NCI-H128 (cell line): ENCODE measurements around the gene NUP98.
"Not testable (repeated sequence)": the region's sequence is repeated elsewhere in the genome, so short reads cannot be mapped to it uniquely, and the experiment has no call there.

Experiments used
- DNase-seq: peaks from one replicate; lab custom pipeline; 2025; ENCODE audit not compliant: unreplicated experiment; lab: John Stamatoyannopoulos, UW

Gene NUP98

DNA sequence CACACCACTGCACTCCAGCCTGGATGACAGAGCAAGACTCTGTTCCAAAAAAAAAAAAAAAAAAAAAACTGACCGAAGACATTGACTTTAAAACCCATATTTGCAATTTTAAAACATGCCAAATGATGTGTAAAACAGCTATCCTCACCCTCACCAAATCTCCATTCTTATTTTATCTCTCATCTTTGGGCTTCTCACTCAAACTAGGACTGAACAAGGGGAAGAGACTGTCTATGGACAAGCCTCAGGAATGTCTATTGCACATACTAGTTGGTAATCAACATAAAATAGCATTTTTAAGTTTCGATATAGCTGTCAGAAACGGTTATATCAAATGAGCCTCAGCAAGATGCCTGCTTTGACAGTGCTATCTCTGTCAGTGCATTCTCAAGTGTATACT, 118.3 kb downstream of the NUP98 start:
- no peak for DNase-seq

DNA sequence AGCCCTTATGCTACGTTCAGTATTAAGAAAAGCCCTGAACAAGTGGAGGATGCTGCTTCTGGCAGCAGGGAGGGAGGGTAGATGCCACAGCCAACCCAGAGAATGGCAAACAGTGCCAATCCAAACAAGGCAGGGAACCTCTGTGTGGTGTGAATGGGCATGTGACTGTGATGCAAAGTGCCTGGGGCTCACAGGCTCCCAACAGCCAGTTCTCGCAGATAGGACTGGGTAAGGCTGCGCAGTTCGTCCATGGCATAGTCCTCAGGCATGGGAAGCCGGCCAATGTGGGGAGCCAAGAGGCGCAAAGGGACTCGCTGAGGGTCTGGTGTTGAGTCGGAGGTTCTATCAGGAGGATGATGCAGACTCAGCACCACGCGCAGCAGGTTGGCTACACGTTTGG, 121.4 kb downstream of the NUP98 start:
- no peak for DNase-seq

DNA sequence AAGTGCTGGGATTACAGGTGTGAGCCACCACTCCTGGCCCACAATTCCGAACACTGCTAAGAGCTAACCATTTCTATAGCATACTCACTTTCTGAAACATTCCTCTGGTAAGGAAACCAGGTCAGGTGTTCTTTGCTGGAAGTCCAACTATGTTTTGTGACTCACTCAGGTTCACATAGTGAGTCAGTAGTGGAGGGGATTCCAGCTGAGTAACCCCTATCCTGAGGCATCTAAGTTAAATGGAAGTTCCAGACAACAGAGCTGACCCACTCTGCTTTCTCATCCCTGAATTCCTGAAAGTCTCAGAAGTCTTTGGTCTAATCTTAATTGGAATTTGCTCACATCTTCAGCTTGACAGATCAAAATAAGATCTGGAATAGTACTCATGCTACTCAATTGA, 123.2 kb downstream of the NUP98 start:
- no peak for DNase-seq

DNA sequence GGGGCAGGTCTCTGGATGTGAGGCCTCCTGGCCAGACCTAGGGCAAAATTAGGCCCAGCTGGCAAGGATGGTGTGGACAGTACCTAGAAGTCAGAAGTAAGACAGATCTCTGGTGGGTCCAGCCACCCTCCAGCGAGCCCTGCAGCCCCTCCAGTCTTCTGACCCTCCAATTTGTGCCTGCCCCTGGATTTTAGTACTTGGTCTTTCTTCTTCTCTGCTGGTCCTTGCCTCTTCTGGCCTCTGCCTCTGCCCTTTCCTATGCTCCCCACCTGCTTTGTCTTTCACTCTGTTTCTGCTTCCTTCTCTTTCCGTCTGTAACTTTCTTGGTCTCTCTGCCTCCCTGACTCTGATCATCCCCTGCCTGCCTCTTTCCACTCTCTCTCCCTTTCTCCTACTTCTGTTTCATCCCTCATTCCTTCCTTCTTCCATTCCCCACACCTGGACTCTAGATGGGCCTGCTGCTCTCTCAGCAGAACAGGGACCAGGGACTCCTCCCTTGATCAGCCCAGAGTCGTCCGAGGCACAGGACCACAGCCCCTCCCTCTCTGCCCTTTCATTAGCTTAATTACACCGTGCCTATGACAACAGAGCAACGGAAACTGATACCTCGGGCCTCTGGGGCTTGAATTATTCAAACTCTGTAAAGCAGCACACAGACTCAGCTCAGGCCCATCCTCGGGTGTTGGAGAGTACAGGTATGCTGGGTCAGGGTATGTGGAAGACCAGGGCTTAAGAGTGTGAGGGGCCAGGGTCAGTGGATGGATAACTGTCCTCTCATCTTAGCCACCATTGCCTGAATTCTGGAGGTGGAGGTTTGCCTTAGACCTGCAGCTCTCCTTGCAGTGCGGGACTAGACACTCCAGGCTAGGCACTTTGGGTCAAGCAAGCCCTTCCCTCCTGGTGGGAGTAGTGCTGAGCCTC, 125.8 kb downstream of the NUP98 start, which contains the start of gene CHRNA10:
Gene CHRNA10 (minus strand): TSS at position 51 of the 921 bp plus-strand sequence. CDS start 72 bp downstream, outside the sequence.
- no peak for DNase-seq

DNA sequence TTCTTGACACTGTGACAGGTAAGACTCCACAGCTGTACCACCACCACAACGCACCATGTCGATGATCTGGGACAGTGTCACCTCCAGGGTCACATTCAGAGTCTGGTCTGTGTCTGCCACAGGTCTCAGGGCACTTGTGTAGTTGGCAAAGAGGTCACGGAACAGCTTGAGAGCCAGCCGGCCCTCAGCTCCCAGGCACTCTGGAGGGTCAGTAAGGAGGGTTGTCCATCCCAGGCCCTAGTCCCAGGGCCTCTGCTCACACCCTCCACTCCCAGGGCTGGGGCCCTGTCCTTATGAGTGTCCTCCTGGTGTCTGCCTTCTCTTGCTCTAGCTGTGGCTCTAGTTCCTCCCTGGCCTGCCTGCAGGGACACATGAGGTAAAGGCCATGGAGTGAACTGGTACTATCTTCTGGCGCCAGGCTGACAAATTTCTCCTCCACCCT, 127.6 kb downstream of the NUP98 start:
- no peak for DNase-seq

DNA sequence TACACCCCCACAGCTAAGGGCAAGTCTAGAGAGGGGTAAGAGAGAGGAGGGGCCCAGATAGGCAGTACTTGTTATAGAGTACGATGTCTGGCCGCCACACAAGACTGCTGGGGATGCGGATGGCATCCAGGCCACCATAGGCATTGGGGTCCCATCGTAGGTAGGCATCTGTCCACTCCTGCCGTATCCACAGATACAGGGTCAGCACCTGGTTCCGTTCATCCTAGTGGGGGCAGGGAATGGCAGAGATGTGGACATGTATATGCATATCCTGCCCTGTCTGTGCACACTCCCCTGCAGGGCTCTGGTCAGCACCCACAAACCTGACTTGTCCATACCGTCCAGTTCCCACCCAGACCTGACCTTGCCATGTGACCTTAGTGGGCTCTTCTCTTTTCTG, 128.2 kb downstream of the NUP98 start:
- no peak for DNase-seq

DNA sequence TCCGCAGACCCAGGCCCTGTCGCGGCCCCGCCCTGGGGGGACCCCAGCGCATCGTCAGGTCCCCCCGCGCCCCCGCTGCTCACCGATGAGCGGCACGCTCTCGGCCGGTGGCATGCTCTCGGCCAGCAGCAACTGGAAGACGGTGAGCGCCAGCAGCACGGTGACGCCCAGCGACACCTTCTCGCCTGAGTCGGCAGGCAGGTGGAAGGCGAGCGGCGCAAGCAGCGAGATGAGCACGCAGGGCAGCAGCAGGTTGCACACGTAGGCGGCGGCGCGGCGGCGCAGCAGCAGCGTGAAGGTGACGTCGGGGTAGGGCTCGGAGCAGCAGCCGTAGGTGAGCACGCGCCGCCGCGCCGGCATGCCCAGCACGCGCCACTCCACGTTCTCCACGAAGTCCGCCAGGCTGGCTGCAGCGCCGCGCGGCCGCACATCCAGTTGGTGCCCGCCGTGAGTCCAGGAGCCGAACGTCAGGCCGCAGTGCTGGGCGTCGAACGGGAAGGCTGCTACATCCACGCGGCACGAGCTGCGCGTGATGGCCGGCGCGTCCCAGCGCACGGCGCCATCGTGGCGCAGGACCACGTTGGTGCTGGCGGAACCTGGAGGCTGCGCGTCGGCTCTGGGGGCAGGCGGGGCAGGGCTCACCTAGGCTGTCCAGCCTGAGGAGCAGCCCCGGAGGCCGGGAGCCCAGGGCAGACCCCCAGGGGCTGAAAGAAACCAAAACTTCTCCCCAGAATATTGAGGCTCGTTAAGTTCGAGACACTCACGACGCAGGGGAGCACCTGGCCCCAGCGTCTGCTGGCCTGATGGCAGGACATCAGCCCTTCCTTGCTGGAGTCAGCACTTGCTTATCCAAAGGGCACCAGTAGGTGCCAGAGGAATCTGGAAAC, 130.0 kb downstream of the NUP98 start:
- no peak for DNase-seq

DNA sequence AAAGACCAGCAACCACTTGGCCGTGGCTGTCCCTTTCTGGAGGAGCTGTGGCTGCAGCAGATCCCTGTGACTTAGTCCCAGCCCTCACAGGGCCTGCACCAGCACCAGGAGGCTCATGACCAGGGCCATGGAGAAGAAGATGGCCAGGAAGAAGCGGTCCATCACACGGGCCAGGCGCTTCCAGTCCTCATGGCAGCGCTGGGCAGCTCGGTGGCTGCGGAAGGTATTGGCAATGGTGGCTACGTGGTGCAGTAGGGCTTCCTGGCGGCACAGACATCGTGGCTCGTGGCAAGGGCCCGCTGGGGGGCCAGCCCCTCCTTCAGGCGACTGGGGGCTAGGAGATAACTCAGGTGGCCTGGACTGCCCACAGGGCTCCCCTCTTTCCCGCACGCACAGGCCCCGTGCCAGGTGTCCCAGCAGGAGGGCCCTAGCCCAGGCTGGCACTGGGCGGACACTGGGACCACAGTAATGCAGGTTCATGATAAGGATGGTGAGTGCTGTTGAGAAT, 131.3 kb downstream of the NUP98 start:
- no peak for DNase-seq

DNA sequence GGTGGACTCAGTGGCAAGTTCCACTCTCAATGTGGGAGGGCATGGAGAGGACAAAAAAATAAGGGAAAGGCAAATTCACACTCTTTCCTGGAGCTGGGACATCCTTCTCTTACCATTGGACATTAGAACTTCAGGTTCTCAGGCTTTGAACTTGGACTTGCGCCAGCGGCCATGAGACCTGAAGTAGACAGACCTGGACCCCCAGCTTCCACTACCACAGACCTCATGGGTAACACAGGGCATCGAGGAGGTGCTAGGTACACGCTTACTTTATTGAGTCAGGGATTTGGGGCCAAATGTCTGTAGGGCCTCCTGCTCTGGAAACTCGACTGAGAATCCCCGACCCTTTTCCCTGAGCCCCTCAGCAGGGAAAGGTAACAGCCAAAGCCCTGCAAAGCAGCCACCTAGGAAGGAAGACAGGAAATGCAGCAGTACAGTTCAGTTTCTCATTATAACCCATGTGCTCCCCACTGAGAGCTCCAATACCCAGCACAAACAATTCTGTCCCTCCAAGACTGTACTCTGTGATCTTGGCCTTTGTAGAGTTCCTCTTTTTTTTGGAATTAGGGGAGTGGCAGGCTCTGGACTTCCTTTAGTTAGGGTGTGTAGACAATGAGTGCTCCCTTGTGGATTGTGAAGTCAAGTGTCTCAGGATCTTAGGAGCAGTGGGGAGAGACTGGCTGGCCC, 131.9 kb downstream of the NUP98 start:
- no peak for DNase-seq

DNA sequence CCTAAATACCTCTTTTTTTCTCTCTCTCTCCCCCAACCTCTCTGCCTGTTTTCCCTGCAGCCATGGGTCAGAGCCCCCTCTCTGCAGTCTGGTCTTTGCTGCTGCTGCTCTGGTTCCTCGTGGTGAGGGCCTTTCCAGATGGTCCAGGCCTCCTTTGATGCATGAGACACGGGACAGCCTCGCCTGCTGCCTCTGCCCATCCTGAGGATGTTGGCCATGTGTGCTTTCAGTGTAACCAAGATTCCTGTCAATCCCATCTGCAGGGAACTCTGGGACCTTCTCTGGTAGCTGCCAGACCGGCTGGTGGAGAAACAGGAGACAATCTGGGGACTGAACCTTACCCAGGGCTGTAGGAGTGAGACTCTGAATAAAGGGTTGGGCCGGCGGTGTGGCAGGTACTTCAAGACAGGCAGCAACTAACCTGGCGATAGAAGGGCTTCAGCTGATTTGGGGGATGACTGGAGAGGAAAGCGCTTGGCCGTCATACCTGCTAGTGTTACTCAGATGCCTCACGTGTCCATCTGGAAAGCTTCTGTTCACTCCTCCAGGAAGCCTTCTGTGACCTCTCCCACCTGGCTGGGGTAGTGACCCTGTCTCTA, 133.2 kb downstream of the NUP98 start:
- DNase-seq = no peak

DNA sequence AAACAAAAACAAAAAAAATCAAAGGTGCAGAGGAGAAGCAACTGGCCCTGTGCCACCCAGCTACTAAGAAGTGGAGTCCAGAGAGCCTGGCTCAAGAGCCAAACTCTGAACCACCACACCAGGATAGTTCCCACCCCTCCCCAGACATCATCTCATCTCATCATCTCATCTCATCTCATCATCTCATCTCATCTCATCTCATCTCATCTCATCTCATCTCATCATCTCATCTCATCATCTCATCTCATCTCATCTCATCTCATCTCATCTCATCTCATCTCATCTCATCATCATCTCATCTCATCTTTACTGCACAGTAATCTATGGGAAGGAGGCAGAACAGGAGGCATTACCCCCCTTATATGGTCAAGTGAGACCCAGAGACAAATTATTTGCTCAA, 134.5 kb downstream of the NUP98 start:
- no peak for DNase-seq

DNA sequence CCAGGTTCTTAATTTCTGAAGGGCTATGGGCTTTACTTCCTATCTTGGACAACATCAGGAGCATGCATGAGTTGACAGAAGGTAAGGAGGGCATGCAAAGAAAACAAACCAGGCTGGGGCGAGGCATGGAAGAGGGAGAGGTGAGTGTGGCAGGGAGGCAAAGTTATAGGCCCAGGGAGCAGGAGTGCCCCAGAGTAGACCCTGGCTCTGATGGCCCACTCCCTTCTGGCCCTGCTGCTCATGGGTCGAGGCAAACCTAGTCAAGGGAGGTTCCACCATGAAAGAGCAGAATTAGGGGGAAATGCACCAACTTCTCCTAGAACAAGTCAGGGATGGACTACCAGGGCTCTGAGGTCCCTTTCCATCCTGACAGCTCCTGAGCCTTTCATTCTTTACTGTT, 136.4 kb downstream of the NUP98 start:
- no peak for DNase-seq

DNA sequence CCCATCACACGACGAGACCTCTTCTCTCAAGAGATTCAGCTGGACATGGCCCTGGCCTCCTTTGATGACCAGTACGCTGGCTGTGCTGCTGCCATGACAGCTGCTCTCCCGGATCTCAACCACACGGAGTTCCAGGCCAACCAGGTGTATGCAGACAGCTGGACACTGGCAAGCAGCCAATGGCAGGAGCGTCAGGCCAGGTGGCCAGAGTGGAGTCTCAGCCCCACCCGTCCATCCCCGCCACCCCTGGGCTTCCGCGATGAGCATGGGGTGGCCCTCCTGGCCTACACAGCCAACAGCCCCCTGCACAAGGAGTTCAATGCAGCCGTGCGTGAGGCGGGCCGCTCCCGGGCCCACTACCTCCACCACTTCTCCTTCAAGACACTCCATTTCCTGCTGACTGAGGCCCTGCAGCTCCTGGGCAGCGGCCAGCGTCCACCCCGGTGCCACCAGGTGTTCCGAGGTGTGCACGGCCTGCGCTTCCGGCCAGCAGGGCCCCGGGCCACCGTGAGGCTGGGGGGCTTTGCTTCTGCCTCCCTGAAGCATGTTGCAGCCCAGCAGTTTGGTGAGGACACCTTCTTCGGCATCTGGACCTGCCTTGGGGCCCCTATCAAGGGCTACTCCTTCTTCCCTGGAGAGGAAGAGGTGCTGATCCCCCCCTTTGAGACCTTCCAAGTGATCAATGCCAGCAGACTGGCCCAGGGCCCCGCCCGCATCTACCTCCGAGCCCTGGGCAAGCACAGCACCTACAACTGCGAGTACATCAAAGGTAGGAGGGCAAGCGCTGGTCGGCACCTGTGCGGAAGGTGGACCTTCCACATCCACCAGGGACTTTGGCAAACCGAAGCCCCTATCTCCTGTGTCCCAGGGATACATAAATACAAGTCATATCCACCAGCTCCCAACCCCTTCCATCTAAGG, 137.5 kb downstream of the NUP98 start:
- no peak for DNase-seq

DNA sequence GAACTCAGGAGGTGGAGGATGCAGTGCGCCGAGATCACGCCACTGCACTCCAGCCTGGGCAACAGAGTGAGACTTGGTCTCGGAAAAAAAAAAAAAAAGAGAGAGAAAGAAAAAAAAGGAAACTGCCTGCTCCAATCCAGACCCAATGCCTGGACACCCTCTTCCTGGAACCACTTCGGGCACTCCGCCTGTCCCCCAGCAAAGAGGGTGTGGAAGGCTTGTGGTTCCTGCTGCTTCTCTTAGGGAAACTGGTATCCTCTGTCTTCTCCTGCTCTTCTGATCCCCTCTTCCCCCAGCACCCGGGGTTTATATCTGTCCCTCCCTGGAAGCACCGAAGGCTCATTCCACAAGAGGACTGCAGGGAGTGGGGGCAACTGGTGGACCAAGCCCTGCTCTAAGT, 139.1 kb downstream of the NUP98 start:
- no peak for DNase-seq

DNA sequence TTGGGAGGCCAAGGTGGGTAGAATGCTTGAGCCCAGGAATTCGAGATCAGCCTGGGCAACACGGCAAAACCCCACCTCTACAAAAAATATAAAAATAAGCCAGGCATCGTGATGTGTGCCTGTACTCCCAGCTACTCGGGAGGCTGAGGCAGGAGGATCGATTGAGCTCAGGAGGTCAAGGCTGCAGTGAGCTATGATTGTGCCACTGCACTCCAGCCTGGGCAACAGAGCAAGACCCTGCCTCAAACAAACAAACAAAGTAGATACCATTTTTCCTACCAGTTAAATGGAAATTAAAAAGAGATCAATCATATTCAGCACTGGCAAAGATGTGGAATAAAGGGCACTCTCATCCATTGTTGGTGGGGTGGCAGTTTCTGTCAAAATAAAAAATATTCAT, 140.0 kb downstream of the NUP98 start:
- DNase-seq = not testable (repeated sequence)

DNA sequence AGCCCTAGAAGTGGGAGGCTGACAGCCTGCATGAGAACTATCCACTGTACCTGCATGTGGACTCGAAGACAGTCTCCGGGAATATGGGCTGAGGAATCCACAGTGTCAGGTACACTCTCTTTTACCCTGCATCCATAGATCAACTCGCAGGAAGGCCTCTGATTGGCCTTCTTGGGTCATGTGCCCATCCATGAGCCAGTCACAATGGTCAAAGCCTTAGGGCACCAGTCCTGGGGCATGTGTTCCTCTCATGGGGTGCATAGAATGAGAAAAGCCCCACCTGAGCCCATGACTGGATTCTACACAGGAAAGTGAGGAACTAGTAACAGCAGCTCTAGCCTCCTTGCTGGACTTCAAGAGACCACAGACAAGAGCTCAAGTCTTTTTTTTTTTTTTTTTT, 141.8 kb downstream of the NUP98 start:
- DNase-seq = no peak

DNA sequence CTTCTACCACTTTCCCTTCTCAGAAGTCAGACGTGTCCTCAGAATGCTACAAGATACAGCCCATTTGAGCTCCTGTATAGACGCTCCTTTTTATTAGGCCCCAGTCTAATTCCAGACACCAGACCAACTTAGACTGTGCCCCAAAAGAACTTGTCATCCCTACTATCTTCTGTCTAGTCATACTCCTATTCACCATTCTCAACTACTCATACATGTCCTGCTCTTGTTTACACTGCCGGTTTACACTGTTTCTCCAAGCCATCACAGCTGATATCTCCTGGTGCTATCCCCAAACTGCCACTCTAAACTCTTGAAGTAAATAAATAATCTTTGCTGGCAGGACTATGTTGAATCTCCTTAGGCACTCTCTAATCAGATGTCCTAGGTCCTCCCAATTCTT, 144.8 kb downstream of the NUP98 start:
- not testable (repeated sequence) for DNase-seq

DNA sequence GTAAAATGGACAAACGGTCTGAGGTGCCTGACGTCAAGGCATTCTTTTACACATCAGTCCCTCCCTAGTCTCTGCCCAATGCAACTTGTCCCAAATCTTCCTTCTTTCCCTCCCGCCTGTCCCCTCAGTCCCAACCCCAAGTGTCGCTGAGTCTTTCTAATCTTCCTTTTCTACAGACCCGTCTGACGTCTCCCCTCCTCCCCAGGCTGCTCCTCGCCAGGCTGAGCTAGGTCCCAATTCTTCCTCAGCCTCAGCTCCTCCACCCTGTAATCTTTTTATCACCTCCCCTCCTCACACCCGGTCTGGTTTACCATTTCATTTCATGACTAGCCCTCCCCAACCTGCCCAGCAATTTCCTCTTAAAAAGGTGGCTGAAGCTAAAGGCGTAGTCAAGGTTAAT, 148.0 kb downstream of the NUP98 start:
- DNase-seq = not testable (repeated sequence)

DNA sequence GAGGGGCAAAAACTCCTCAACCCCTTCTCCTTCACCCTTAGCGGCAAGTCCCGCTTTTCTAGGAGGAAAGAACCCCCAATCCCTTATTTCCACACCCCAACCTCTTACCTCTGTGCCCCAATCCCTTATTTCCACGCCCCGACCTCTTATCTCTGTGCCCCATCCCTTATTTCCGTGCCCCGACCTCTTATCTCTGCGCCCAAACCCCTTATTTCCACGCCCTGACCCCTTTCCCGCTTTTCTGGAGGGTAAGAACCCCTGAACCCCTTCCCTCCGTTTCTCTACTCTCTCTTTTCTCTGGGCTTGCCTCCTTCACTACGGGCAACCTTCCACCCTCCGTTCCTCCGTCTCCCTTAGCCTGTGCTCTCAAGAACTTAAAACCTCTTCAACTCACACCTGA, 148.5 kb downstream of the NUP98 start:
- DNase-seq = not testable (repeated sequence)

DNA sequence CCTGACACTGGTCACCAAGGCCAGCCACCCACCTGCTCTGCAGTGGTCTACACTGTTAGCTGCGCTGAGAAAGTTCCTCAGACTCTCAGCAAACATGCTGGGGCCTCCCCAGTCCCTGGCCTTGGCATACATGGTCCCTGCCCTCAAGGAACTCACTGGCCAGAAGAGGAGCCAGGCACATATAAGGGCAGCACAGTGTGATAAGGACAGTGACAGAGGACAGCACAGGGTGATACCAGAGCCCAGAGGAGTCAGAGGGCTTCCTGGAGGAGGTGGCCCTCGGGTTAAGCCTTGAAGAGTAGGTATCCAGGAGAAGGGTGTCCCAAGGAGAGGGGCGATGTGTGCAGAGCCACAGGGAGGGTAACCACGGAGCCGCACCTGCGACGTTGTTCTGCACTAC, 151.8 kb downstream of the NUP98 start:
- DNase-seq = no peak
